K562 (cell line): ENCODE results near the gene THSD8. TPM values are rescaled to one million over a fixed set of nuclear protein-coding genes. Genes with fewer than 3 reads are reported as not detected.

Source experiments
- ATAC-seq: fragments of 200-7000 bp; cut with Tn5 transposase; 3 replicates; pipeline ENCODE4 v1.9.1; 2020; ENCODE audit warnings: moderate library complexity
- BruUV-seq: library from RNA; stranded (reverse); fragments of 400-500 nt; replicated peaks from 2 replicates; lab custom pipeline; 2021; lab: Mats Ljungman, UMichigan
- CTCF ChIA-PET: fragments of 300-600 bp; formaldehyde crosslinking; extraction: SDS; loops from one replicate; lab custom pipeline; 2021; ENCODE audit warnings: low intra/inter-chr PET ratio; lab: Yijun Ruan, JAX
- POLR2A ChIA-PET: fragments of 300-600, 350-650 bp; sonication (Branson Sonifier 250); formaldehyde crosslinking; extraction: SDS; loops from one replicate; lab custom pipeline; 2021; ENCODE audit warnings: antibody characterized with exemption, inconsistent platforms; lab: Yijun Ruan, JAX
- DNase-seq, 4 experiments: peaks; one replicate each; pipeline versions ENCODE4 v3.0.0 to v3.0.0-alpha.2; 2011 to 2018; ENCODE audit warnings: low spot score in 3 of 4, mixed read lengths in 3 of 4; ENCODE audit errors: extremely low read depth in 1 of 4
- FAIRE-seq: peaks from 2 replicates; lab custom pipeline; 2011; peaks lifted over from hg19 to GRCh38; lab: Jason Lieb, UNC
- H2AFZ ChIP-seq: 2 replicates; pipeline ENCODE4 v1.6.0; 2011; ENCODE audit warnings: low read depth, low read length, control low read depth, inconsistent platforms
- H3K27ac ChIP-seq: fragments of 200-600 bp; 3 replicates; pipeline ENCODE4 v1.8.0; 2011; ENCODE audit warnings: low read depth, mild to moderate bottlenecking, control low read depth, inconsistent platforms, low read length, moderate library complexity, mixed read lengths; ENCODE audit errors: extremely low read depth
- H3K27me3 ChIP-seq, 2 experiments: fragments of 300-600 bp in 1 of 2; 2 replicates in 1 of 2; 3 replicates in 1 of 2; pipeline versions ENCODE4 v1.6.0 to v1.8.0; 2011; ENCODE audit warnings: inconsistent platforms in 2 of 2, low read length in 2 of 2, mild to moderate bottlenecking in 1 of 2, mixed read lengths in 1 of 2, moderate library complexity in 1 of 2; ENCODE audit not compliant: control insufficient read depth in 2 of 2, insufficient read depth in 2 of 2
- H3K36me3 ChIP-seq: fragments of 300-600 bp; 3 replicates; pipeline ENCODE4 v1.8.0; 2011; ENCODE audit warnings: mild to moderate bottlenecking, low read length, inconsistent platforms; ENCODE audit not compliant: control insufficient read depth, insufficient read depth
- H3K4me1 ChIP-seq, 2 experiments: fragments of 200-600 bp in 1 of 2; replicated peaks in 1 of 2; 2 replicates in 1 of 2; 3 replicates in 1 of 2; pipeline versions ENCODE4 v1.5.1 to v1.8.0; 2011; ENCODE audit warnings: inconsistent platforms in 2 of 2, low read length in 2 of 2, mild to moderate bottlenecking in 1 of 2, mixed read lengths in 1 of 2, moderate library complexity in 1 of 2; ENCODE audit not compliant: control insufficient read depth in 2 of 2, insufficient read depth in 2 of 2
- H3K4me2 ChIP-seq: 2 replicates; pipeline ENCODE4 v1.6.1; 2011; ENCODE audit warnings: low read length, control low read depth, inconsistent platforms, mixed read lengths; ENCODE audit not compliant: insufficient read depth
- H3K4me3 ChIP-seq: fragments of 200-600 bp; sonication (generic), shearing (Covaris generic); 2 replicates; pipeline ENCODE4 v1.5.1; 2016; ENCODE audit warnings: control low read depth, inconsistent platforms
- H3K79me2 ChIP-seq: fragments of 200-600 bp; 3 replicates; pipeline ENCODE4 v1.8.0; 2011; ENCODE audit warnings: low read length, inconsistent platforms; ENCODE audit not compliant: control insufficient read depth, insufficient read depth
- H3K9ac ChIP-seq, 2 experiments: 2 replicates each; pipeline versions ENCODE4 v1.6.0 to v1.6.1; 2011; ENCODE audit warnings: low read depth in 2 of 2, low read length in 2 of 2, control low read depth in 1 of 2, inconsistent platforms in 1 of 2, mild to moderate bottlenecking in 1 of 2, mixed read lengths in 1 of 2; ENCODE audit not compliant: insufficient read depth in 1 of 2
- H3K9me1 ChIP-seq: one replicate; pipeline ENCODE4 v1.6.0; 2011; ENCODE audit warnings: inconsistent platforms, mild to moderate bottlenecking, low read length, moderate library complexity; ENCODE audit not compliant: control insufficient read depth, insufficient read depth
- H3K9me3 ChIP-seq: replicated peaks from 2 replicates; pipeline ENCODE4 v1.5.1; 2011; ENCODE audit warnings: low read depth, low read length, inconsistent platforms; ENCODE audit not compliant: control insufficient read depth, insufficient read depth
- H4K20me1 ChIP-seq: replicated peaks from 2 replicates; pipeline ENCODE4 v1.6.1; 2011; ENCODE audit warnings: low read length, inconsistent platforms, mixed read lengths; ENCODE audit not compliant: control insufficient read depth, insufficient read depth
- BDP1 ChIP-seq: IDR thresholded peaks from 3 replicates; pipeline ENCODE4 v1.6.1; 2011; ENCODE audit not compliant: insufficient read length, insufficient read depth
- CAMTA2 ChIP-seq: fragments of 250-450 bp; sonication (Bioruptor Pico); conservative IDR thresholded peaks from 2 replicates; pipeline ENCODE4 v1.5.1; 2022
- FUS ChIP-seq: fragments of 200-400 bp; formaldehyde crosslinking; optimal IDR thresholded peaks from 2 replicates; pipeline ENCODE3; 2017; ENCODE audit warnings: low read depth, low read length
- KDM5B ChIP-seq: fragments of 200-600 bp; sonication (generic); IDR thresholded peaks from 2 replicates; pipeline ENCODE4 v1.6.1; 2012; ENCODE audit warnings: low read depth, mild to moderate bottlenecking, moderate library complexity, low read length, control low read depth, inconsistent platforms; ENCODE audit not compliant: insufficient replicate concordance
- MEF2A ChIP-seq: IDR thresholded peaks from 2 replicates; pipeline ENCODE4 v1.6.1; 2011; ENCODE audit warnings: low read depth, mild to moderate bottlenecking, low read length, moderate library complexity; ENCODE audit not compliant: control insufficient read depth
- NCOA6 ChIP-seq: fragments of 450-650 bp; IDR thresholded peaks from 2 replicates; pipeline ENCODE4 v1.6.1; 2017; ENCODE audit warnings: mild to moderate bottlenecking
- RBM22 ChIP-seq: fragments of 200-400 bp; formaldehyde crosslinking; IDR thresholded peaks from 2 replicates; pipeline ENCODE4 v1.6.1; 2018; ENCODE audit warnings: low read length, low read depth; ENCODE audit not compliant: poor library complexity, severe bottlenecking
- SIN3B ChIP-seq: fragments of 450-650 bp; IDR thresholded peaks from 2 replicates; pipeline ENCODE4 v1.6.1; 2017; ENCODE audit warnings: low read depth, mild to moderate bottlenecking, moderate library complexity
- SNRNP70 ChIP-seq: fragments of 200-400 bp; formaldehyde crosslinking; optimal IDR thresholded peaks from 2 replicates; pipeline ENCODE3; 2017; ENCODE audit warnings: low read depth, low read length
- TAF9B ChIP-seq: fragments of 450-650 bp; IDR thresholded peaks from 2 replicates; pipeline ENCODE4 v1.6.1; 2018; ENCODE audit warnings: mild to moderate bottlenecking; ENCODE audit not compliant: partially characterized antibody
- VEZF1 ChIP-seq: fragments of 200-800 bp; sonication (Bioruptor generic); IDR thresholded peaks from 2 replicates; pipeline ENCODE4 v1.6.1; 2017; ENCODE audit warnings: missing genetic modification characterization, missing compliant biosample characterization
- ZBTB8A ChIP-seq: fragments of 450-650 bp; IDR thresholded peaks from 2 replicates; pipeline ENCODE4 v1.6.1; 2018; ENCODE audit warnings: mild to moderate bottlenecking, moderate library complexity; ENCODE audit not compliant: partially characterized antibody
- ZNF41 ChIP-seq: fragments of 250-450 bp; sonication (Bioruptor Pico); conservative IDR thresholded peaks from 2 replicates; pipeline ENCODE4 v1.4.0; 2020; ENCODE audit warnings: mild to moderate bottlenecking
- ZNF436 ChIP-seq: fragments of 250-450, 450-650 bp; sonication (Bioruptor Pico); formaldehyde crosslinking; IDR thresholded peaks from 2 replicates; pipeline ENCODE4 v1.7.0; 2020; ENCODE audit warnings: mild to moderate bottlenecking
- ZNF695 ChIP-seq: fragments of 450-650 bp; formaldehyde crosslinking; IDR thresholded peaks from 2 replicates; pipeline ENCODE4 v1.4.0; 2020; ENCODE audit warnings: mild to moderate bottlenecking, moderate library complexity
- WGBS: fragments of 100-300 bp; shearing (Covaris generic); methylation state at CpG from one replicate; pipeline ENCODE4 v1.1.6; 2016; ENCODE audit warnings: low coverage, mixed read lengths; ENCODE audit not compliant: insufficient coverage; ENCODE audit errors: missing lambda C conversion rate; 5-methylcytosine and 5-hydroxymethylcytosine counted together
- in situ Hi-C: fragments of 300-500 bp; cut with MboI; formaldehyde crosslinking; loops from 4 replicates; pipeline ENCODE4 v1.15.0; 2018; ENCODE audit warnings: inconsistent platforms, mixed read lengths
- intact Hi-C: fragments of 100-400 bp; cut with micrococcal nuclease; formaldehyde crosslinking; loops from 2 replicates; pipeline ENCODE4 v1.14.2; 2022
- polyA plus RNA-seq, 8 experiments: library from polyadenylated mRNA; depleted of rRNA in 4 of 8; stranded (reverse) in 5 of 8; unstranded in 3 of 8; fragments of >200 nt; fragmentation: Nextera tagmentation in 2 of 8; fragmentation: Illumina TruSeq in 1 of 8; extraction: Ambion mirVana in 2 of 8; extraction: Trizol in 1 of 8; gene quantifications; 2 replicates each; pipeline versions ENCODE4 v1.2.1 to v1.2.3, GENCODE V29; 2011 to 2014; ENCODE audit warnings: inconsistent platforms in 1 of 8, missing spikeins in 1 of 8
- total RNA-seq, 7 experiments: library from RNA; depleted of rRNA in 6 of 7; stranded (reverse); fragments of >200 nt in 6 of 7; fragmentation: Illumina TruSeq in 2 of 7; extraction: Trizol in 2 of 7; gene quantifications; 2 replicates each; pipeline versions ENCODE4 v1.2.1 to v1.2.3, GENCODE V29; 2011 to 2021; ENCODE audit warnings: low replicate concordance in 1 of 7
- TF ChIP-seq, protein P1 (sequence below): fragments of 250-450 bp; sonication (Bioruptor Pico); IDR thresholded peaks from 2 replicates; pipeline ENCODE4 v1.8.0; 2021; ENCODE audit warnings: mild to moderate bottlenecking, moderate library complexity

The THSD8 gene
- total and polyA plus RNA-seq, 9 of the 15 experiments (the other 6 are each of a cell fraction or from before 2014, with no cell fraction given), result 8.4 to 42.4 (median 19.9) TPM; not detected in 2

- no peak for TF ChIP-seq CAMTA2 (CRISPR knock-in tag)
- no peak for TF ChIP-seq ZNF436
- TF ChIP-seq FUS, result no peak
- TF ChIP-seq TAF9B, result peak; percentile 48
- TF ChIP-seq ZNF695 (CRISPR knock-in tag), result no peak
- TF ChIP-seq SNRNP70, result no peak
- no peak for TF ChIP-seq KDM5B
- TF ChIP-seq, all 486 proteins: peak for 8
Measured at GRCh38 chr19:12778905-12779161, 23.0 kb upstream of the THSD8 start (continued).

DNA sequence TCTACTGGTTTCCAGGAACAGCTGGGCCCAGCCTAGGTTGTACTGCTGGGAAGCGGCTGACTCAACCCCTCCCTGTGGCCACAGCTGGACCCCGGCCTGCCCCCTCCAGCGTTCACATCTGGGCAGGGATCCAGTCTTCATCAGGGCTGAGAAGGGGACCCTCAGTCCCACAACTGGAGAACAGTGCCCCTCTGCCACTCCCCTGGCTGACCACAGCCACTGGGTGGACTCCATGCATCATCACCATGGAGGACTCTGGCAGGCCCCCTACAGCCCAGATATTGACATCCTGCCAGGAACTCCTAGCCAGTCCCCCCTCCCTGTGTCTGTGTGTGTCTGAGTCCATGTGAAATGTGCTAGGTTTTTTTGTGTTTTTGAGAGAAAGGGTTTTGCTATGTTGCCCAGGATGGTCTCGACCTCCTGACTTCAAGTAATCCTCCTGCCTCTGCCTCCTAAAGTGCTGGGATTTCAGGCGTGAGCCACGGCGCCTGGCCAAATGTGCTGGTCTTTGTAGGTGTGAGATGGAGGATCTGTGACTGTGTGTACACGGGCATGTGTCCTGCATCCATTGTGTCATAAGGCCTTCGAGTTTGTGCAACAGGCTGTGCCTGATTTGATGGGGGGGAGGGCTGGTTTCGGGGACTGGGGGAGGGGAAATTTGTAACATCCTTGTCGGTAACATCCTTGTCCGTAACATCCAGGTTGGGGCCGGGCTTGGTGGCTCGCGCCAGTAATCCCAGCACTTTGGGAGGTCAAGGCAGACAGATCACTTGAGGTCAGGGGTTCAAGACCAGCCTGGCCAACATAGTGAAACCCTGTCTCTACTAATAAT is 22.5 kb upstream of the THSD8 start:
- Histone ChIP-seq H3K9me3 (no peaks in the 10 kb centered on the region), H3K9me1 (no peaks in the 10 kb centered on the region), H2AFZ (peak overlapping the region; percentile 83), H3K79me2 (peaks cover 6% of the 10 kb centered on the region; the same call in 1 of the 3 replicates), H3K27me3 (no peaks in the 10 kb centered on the region), H3K36me3 (no peaks in the 10 kb centered on the region), H3K27ac (peak overlapping the region; percentile 68), H4K20me1 (no peaks in the 10 kb centered on the region), H3K4me2 (peak overlapping the region; percentile 85), H3K9ac (peak overlapping the region; percentile 59 to 89), H3K4me1 (peaks cover 41 to 76% of the 10 kb centered on the region in 2 experiments), H3K4me3 (peak overlapping the region; percentile 37)
- in situ Hi-C loops (no loop called here), intact Hi-C loops (loop anchor here (5.0 kb wide), 1 partner anchor 63 kb away; no protein-coding TSS in a partner anchor)
- ATAC-seq (peak; percentile 43), FAIRE-seq (peak; percentile 84), DNase-seq (peak in 3 of 4 experiments; percentile 41 to 79 (median 58))
- no TSS peak for BruUV-seq
- 49% methylated on average over 15 of the region's 15 CpGs for WGBS
- ChIA-PET POLR2A (interaction anchor here (1.0 to 4.1 kb wide), 4 partner anchors 9 to 59 kb away, joined by 3 to 44 read pairs (median 14); partner anchors contain the start of gene JUNB), CTCF (no interaction called here)
- no peak for TF ChIP-seq RBM22
- no peak for TF ChIP-seq MEF2A
- no peak for TF ChIP-seq BDP1
- TF ChIP-seq ZBTB8A, result no peak
- TF ChIP-seq SIN3B, result no peak
- TF ChIP-seq, protein P1, sequence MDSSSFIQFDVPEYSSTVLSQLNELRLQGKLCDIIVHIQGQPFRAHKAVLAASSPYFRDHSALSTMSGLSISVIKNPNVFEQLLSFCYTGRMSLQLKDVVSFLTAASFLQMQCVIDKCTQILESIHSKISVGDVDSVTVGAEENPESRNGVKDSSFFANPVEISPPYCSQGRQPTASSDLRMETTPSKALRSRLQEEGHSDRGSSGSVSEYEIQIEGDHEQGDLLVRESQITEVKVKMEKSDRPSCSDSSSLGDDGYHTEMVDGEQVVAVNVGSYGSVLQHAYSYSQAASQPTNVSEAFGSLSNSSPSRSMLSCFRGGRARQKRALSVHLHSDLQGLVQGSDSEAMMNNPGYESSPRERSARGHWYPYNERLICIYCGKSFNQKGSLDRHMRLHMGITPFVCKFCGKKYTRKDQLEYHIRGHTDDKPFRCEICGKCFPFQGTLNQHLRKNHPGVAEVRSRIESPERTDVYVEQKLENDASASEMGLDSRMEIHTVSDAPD (CRISPR knock-in tag), result no peak
- no peak for TF ChIP-seq ZNF41
- TF ChIP-seq VEZF1, result peak; percentile 78
- no peak for TF ChIP-seq NCOA6
